ENCODE data around the gene NT5DC1.

- TF ChIP-seq, protein P1, sequence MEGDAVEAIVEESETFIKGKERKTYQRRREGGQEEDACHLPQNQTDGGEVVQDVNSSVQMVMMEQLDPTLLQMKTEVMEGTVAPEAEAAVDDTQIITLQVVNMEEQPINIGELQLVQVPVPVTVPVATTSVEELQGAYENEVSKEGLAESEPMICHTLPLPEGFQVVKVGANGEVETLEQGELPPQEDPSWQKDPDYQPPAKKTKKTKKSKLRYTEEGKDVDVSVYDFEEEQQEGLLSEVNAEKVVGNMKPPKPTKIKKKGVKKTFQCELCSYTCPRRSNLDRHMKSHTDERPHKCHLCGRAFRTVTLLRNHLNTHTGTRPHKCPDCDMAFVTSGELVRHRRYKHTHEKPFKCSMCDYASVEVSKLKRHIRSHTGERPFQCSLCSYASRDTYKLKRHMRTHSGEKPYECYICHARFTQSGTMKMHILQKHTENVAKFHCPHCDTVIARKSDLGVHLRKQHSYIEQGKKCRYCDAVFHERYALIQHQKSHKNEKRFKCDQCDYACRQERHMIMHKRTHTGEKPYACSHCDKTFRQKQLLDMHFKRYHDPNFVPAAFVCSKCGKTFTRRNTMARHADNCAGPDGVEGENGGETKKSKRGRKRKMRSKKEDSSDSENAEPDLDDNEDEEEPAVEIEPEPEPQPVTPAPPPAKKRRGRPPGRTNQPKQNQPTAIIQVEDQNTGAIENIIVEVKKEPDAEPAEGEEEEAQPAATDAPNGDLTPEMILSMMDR (IDR thresholded peaks at IDR 0.05; ENCODE audit: borderline replicate concordance, extremely low read depth, low read length, poor library complexity, severe bottlenecking): no peak
- no peak for TF ChIP-seq EZH2 (IDR thresholded peaks at IDR 0.05; ENCODE audit: borderline replicate concordance, low read depth, low read length, severe bottlenecking)
Measured at GRCh38 chr6:116084284-116084683, 16.4 kb upstream of the NT5DC1 start.
